Nucleus accumbens (tissue), 56 donors: ENCODE measurements around the gene DNAJB8.

Source experiments
- DNase-seq, 56 donors: peaks; one replicate each; lab custom pipeline; 2025; lab: John Stamatoyannopoulos, UW

DNAJB8 gene

GRCh38 chr3:128452678-128453275 is 13.9 kb downstream of the DNAJB8 start:
- no peak for DNase-seq

GRCh38 chr3:128452120-128452519 is 14.6 kb downstream of the DNAJB8 start:
- DNase-seq: no peak

- DNase-seq: no peak
Measured at GRCh38 chr3:128449111-128449638, 17.5 kb downstream of the DNAJB8 start.

GRCh38 chr3:128448491-128448890 is 18.2 kb downstream of the DNAJB8 start:
- DNase-seq: no peak

- no peak for DNase-seq
Measured at GRCh38 chr3:128447561-128448013, 19.1 kb downstream of the DNAJB8 start.

GRCh38 chr3:128446821-128447220 is 19.9 kb downstream of the DNAJB8 start:
- DNase-seq: no peak

- no peak for DNase-seq
Measured at GRCh38 chr3:128445357-128445756, 21.3 kb downstream of the DNAJB8 start.

GRCh38 chr3:128443771-128444170 is 22.9 kb downstream of the DNAJB8 start:
- DNase-seq: no peak

- DNase-seq: no peak
Measured at GRCh38 chr3:128442949-128443348, 23.7 kb downstream of the DNAJB8 start.

GRCh38 chr3:128442070-128442469 is 24.6 kb downstream of the DNAJB8 start:
- DNase-seq: no peak

- DNase-seq: no peak
Measured at GRCh38 chr3:128439226-128439625, 27.5 kb downstream of the DNAJB8 start.

- DNase-seq: no peak
Measured at GRCh38 chr3:128438488-128439072, 28.1 kb downstream of the DNAJB8 start.

- DNase-seq: no peak
Measured at GRCh38 chr3:128436214-128436613, 30.5 kb downstream of the DNAJB8 start.

GRCh38 chr3:128435561-128435960 is 31.1 kb downstream of the DNAJB8 start:
- no peak for DNase-seq

- DNase-seq: no peak
Measured at GRCh38 chr3:128435058-128435457, 31.6 kb downstream of the DNAJB8 start.

GRCh38 chr3:128434524-128434923 is 32.2 kb downstream of the DNAJB8 start:
- DNase-seq: no peak

- no peak for DNase-seq
Measured at GRCh38 chr3:128433837-128434165, 32.9 kb downstream of the DNAJB8 start.

GRCh38 chr3:128432971-128433836 is 33.5 kb downstream of the DNAJB8 start:
- DNase-seq: peak in 3 of 56 donors; percentile 3 to 13 (median 9)

GRCh38 chr3:128432301-128432970 is 34.3 kb downstream of the DNAJB8 start:
- no peak for DNase-seq

- no peak for DNase-seq
Measured at GRCh38 chr3:128431803-128432300, 34.8 kb downstream of the DNAJB8 start.

- DNase-seq: no peak
Measured at GRCh38 chr3:128430731-128431130, 36.0 kb downstream of the DNAJB8 start.
